GM12878 (cell line): ENCODE data around the gene SORL1. TPM values are rescaled to one million over a fixed set of nuclear protein-coding genes. Genes with fewer than 3 reads are reported as not detected.

Experiments used
- ATAC-seq: fragments of 200-7000 bp; cut with Tn5 transposase; 3 replicates; pipeline ENCODE4 v1.9.1; 2020; ENCODE audit warnings: mild to moderate bottlenecking, moderate library complexity
- BruUV-seq: library from RNA; stranded (reverse); fragments of 400-500 nt; replicated peaks from 2 replicates; lab custom pipeline; 2021; lab: Mats Ljungman, UMichigan
- CTCF ChIA-PET: fragments of 300-600 bp; sonication (Branson Sonifier 250); formaldehyde crosslinking; extraction: SDS; loops from one replicate; lab custom pipeline; 2021; ENCODE audit warnings: inconsistent platforms; lab: Yijun Ruan, JAX
- POLR2A ChIA-PET: fragments of 350-600 bp; formaldehyde crosslinking; extraction: SDS; loops from one replicate; lab custom pipeline; 2021; ENCODE audit warnings: inconsistent platforms; lab: Charles Lee
- RAD21 ChIA-PET: fragments of 300-600 bp; sonication (Branson Sonifier 250); formaldehyde crosslinking; loops from one replicate; lab custom pipeline; 2023; ENCODE audit warnings: antibody characterized with exemption; ENCODE audit not compliant: unreplicated experiment; lab: Charles Lee
- SMC1A ChIA-PET: fragments of 300-600 bp; sonication (Branson Sonifier 250); formaldehyde crosslinking; loops from one replicate; lab custom pipeline; 2023; ENCODE audit not compliant: unreplicated experiment, uncharacterized antibody; lab: Charles Lee
- DNase-seq: peaks from one replicate; pipeline ENCODE4 v3.0.0-alpha.2; 2011; ENCODE audit warnings: low read depth, low spot score
- FAIRE-seq: peaks from 3 replicates; lab custom pipeline; 2011; peaks lifted over from hg19 to GRCh38; lab: Jason Lieb, UNC
- H2AFZ ChIP-seq: 2 replicates; pipeline ENCODE4 v1.6.0; 2011; ENCODE audit warnings: low read depth, low read length, control low read depth; ENCODE audit not compliant: control insufficient read depth
- H3K27ac ChIP-seq: 2 replicates; pipeline ENCODE4 v1.5.1; 2011; ENCODE audit warnings: control low read depth; ENCODE audit not compliant: control insufficient read depth, insufficient read depth
- H3K27me3 ChIP-seq, 2 experiments: replicated peaks in 1 of 2; 2 replicates each; pipeline versions ENCODE4 v1.6.0 to v1.6.1; 2011; ENCODE audit warnings: low read length in 1 of 2; ENCODE audit not compliant: control insufficient read depth in 2 of 2, insufficient read depth in 2 of 2
- H3K36me3 ChIP-seq, 2 experiments: 2 replicates each; pipeline ENCODE4 v1.5.1; 2011; ENCODE audit warnings: low read length in 1 of 2; ENCODE audit not compliant: control insufficient read depth in 2 of 2, insufficient read depth in 2 of 2
- H3K4me1 ChIP-seq: 2 replicates; pipeline ENCODE4 v1.6.1; 2011; ENCODE audit warnings: mild to moderate bottlenecking, low read length, moderate library complexity, mixed read lengths; ENCODE audit not compliant: control insufficient read depth, insufficient read depth
- H3K4me2 ChIP-seq: 2 replicates; pipeline ENCODE4 v1.6.0; 2011; ENCODE audit warnings: control low read depth; ENCODE audit not compliant: control insufficient read depth, insufficient read depth
- H3K4me3 ChIP-seq: fragments of 200-600 bp; sonication (generic); 2 replicates; pipeline ENCODE4 v1.5.1; 2016
- H3K79me2 ChIP-seq: 2 replicates; pipeline ENCODE4 v1.6.0; 2011; ENCODE audit warnings: low read length; ENCODE audit not compliant: control insufficient read depth, insufficient read depth
- H3K9ac ChIP-seq: 2 replicates; pipeline ENCODE4 v1.8.0; 2011; ENCODE audit warnings: low read length, control low read depth, mixed read lengths; ENCODE audit not compliant: control insufficient read depth, insufficient read depth
- H3K9me3 ChIP-seq: replicated peaks from 3 replicates; pipeline ENCODE4 v1.5.1; 2011; ENCODE audit warnings: mild to moderate bottlenecking, low read length; ENCODE audit not compliant: control insufficient read depth, insufficient read depth
- H4K20me1 ChIP-seq: 2 replicates; pipeline ENCODE4 v1.6.0; 2011; ENCODE audit not compliant: control insufficient read depth, insufficient read depth
- BCL3 ChIP-seq: IDR thresholded peaks from 2 replicates; pipeline ENCODE4 v1.6.1; 2011; ENCODE audit warnings: borderline replicate concordance, low read depth, mild to moderate bottlenecking, moderate library complexity, low read length; ENCODE audit not compliant: insufficient read depth, poor library complexity, severe bottlenecking
- CBFB ChIP-seq: IDR thresholded peaks from 2 replicates; pipeline ENCODE4 v1.6.1; 2016; ENCODE audit warnings: antibody characterized with exemption, low read depth
- MLLT1 ChIP-seq: fragments of 450-650 bp; IDR thresholded peaks from 2 replicates; pipeline ENCODE4 v1.6.1; 2016; ENCODE audit warnings: mild to moderate bottlenecking
- NKRF ChIP-seq: fragments of 450-650 bp; conservative IDR thresholded peaks from 2 replicates; pipeline ENCODE4 v1.6.1; 2017; ENCODE audit warnings: mild to moderate bottlenecking, moderate library complexity
- NR2C2 ChIP-seq: IDR thresholded peaks from 2 replicates; pipeline ENCODE4 v1.6.1; 2011; ENCODE audit warnings: borderline replicate concordance, low read depth; ENCODE audit not compliant: control insufficient read depth, insufficient read length
- RAD51 ChIP-seq: fragments of 450-650 bp; IDR thresholded peaks from 2 replicates; pipeline ENCODE4 v1.6.1; 2016; ENCODE audit warnings: moderate library complexity, mild to moderate bottlenecking, inconsistent platforms
- SMAD5 ChIP-seq: IDR thresholded peaks from 2 replicates; pipeline ENCODE4 v1.6.1; 2016; ENCODE audit warnings: antibody characterized with exemption, low read depth
- TBL1XR1 ChIP-seq: IDR thresholded peaks from 2 replicates; pipeline ENCODE4 v1.6.1; 2012; ENCODE audit warnings: low read depth, low read length, improper control_type of control experiment
- TCF3 ChIP-seq: IDR thresholded peaks from 2 replicates; pipeline ENCODE4 v1.6.1; 2012; ENCODE audit warnings: low read depth, mild to moderate bottlenecking, low read length, borderline replicate concordance; ENCODE audit not compliant: insufficient read depth
- ZSCAN29 ChIP-seq: fragments of 450-650 bp; IDR thresholded peaks from 2 replicates; pipeline ENCODE4 v1.6.1; 2017; ENCODE audit warnings: mild to moderate bottlenecking, moderate library complexity
- WGBS: methylation state at CpG from one replicate; pipeline ENCODE4 v1.1.6; 2016; ENCODE audit warnings: low lambda C conversion rate; ENCODE audit not compliant: insufficient replicate concordance, insufficient coverage; ENCODE audit errors: missing lambda C conversion rate; 5-methylcytosine and 5-hydroxymethylcytosine counted together
- in situ Hi-C: fragments of 300-500 bp; cut with MboI; formaldehyde crosslinking; loops from 9 replicates; pipeline ENCODE4 v1.14.3; 2018; ENCODE audit warnings: mixed read lengths
- intact Hi-C: fragments of 100-400 bp; cut with micrococcal nuclease; formaldehyde crosslinking; loops from one replicate; pipeline ENCODE4 v1.14.2; 2022; ENCODE audit not compliant: unreplicated experiment
- polyA plus RNA-seq, 11 experiments: library from polyadenylated mRNA; depleted of rRNA in 4 of 11; unstranded in 6 of 11; stranded (reverse) in 5 of 11; fragments of >200 nt; fragmentation: Nextera tagmentation in 4 of 11; fragmentation: Illumina TruSeq in 1 of 11; extraction: Ambion mirVana in 4 of 11; extraction: Trizol in 1 of 11; gene quantifications; 1 replicate in 1 of 11; 2 replicates in 10 of 11; pipeline versions ENCODE4 v1.2.1 to v1.2.3, GENCODE V29; 2011 to 2016; ENCODE audit warnings: inconsistent platforms in 2 of 11, missing spikeins in 2 of 11, low read depth in 1 of 11
- total RNA-seq, 4 experiments: library from RNA; depleted of rRNA in 3 of 4; stranded (reverse); fragments of >200 nt in 3 of 4; fragmentation: Illumina TruSeq in 1 of 4; extraction: Trizol in 1 of 4; gene quantifications; 2 replicates each; pipeline versions ENCODE4 v1.2.1 to v1.2.3, GENCODE V29; 2013 to 2021
- TF ChIP-seq, protein P1 (sequence below): fragments of 450-650 bp; IDR thresholded peaks from 2 replicates; pipeline ENCODE4 v1.6.1; 2017; ENCODE audit warnings: mild to moderate bottlenecking, low read depth, inconsistent platforms; ENCODE audit not compliant: poor library complexity, severe bottlenecking
- TF ChIP-seq, protein P2 (sequence below): IDR thresholded peaks from 2 replicates; pipeline ENCODE4 v1.6.1; 2011; ENCODE audit warnings: low read depth, mild to moderate bottlenecking, low read length, moderate library complexity, borderline replicate concordance; ENCODE audit errors: extremely low read depth

The SORL1 gene
- total and polyA plus RNA-seq, 10 of the 15 experiments (the other 5 are each of a cell fraction or from before 2014, with no cell fraction given): 20.2 to 107 (median 59.9) TPM

- TF ChIP-seq, protein P1, sequence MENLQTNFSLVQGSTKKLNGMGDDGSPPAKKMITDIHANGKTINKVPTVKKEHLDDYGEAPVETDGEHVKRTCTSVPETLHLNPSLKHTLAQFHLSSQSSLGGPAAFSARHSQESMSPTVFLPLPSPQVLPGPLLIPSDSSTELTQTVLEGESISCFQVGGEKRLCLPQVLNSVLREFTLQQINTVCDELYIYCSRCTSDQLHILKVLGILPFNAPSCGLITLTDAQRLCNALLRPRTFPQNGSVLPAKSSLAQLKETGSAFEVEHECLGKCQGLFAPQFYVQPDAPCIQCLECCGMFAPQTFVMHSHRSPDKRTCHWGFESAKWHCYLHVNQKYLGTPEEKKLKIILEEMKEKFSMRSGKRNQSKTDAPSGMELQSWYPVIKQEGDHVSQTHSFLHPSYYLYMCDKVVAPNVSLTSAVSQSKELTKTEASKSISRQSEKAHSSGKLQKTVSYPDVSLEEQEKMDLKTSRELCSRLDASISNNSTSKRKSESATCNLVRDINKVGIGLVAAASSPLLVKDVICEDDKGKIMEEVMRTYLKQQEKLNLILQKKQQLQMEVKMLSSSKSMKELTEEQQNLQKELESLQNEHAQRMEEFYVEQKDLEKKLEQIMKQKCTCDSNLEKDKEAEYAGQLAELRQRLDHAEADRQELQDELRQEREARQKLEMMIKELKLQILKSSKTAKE: peak; percentile 28
Observed at GRCh38 chr11:121494355-121495099, 42.4 kb downstream of the SORL1 start (continued).

GRCh38 chr11:121497176-121497998, 45.3 kb downstream of the SORL1 start:
- DNase-seq (no peak), ATAC-seq (no peak), FAIRE-seq (no peak)
- Histone ChIP-seq H3K9ac (no peak overlapping the region), H3K36me3 (peaks cover 17 to 60% of the 10 kb centered on the region in 2 experiments), H3K4me1 (peaks cover 27% of the 10 kb centered on the region), H3K27ac (no peak overlapping the region), H3K79me2 (peaks cover 19% of the 10 kb centered on the region), H3K27me3 (no peaks in the 10 kb centered on the region), H3K4me2 (no peak overlapping the region), H4K20me1 (no peaks in the 10 kb centered on the region), H3K4me3 (no peak overlapping the region), H2AFZ (no peak overlapping the region), H3K9me3 (peaks cover 5% of the 10 kb centered on the region; the same call in 2 of the 3 replicates)
- CTCF ChIA-PET: no interaction called here
- POLR2A ChIA-PET: no interaction called here
- SMC1A ChIA-PET: no interaction called here
- in situ Hi-C loops (no loop called here), intact Hi-C loops (no loop called here)
- 100% methylated on average over 5 of the region's 5 CpGs for WGBS
- RAD21 ChIA-PET: no interaction called here
- BruUV-seq: no TSS peak
- TF ChIP-seq BCL3 (no peak), SMAD5 (no peak), NKRF (no peak), TCF3 (no peak), NR2C2 (no peak), TBL1XR1 (no peak), MLLT1 (no peak), ZSCAN29 (no peak), CBFB (no peak), RAD51 (no peak)
- TF ChIP-seq, protein P2, sequence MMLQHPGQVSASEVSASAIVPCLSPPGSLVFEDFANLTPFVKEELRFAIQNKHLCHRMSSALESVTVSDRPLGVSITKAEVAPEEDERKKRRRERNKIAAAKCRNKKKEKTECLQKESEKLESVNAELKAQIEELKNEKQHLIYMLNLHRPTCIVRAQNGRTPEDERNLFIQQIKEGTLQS: no peak
